ENCODE data around the gene CYGB. TPM values are rescaled to one million over a fixed set of nuclear protein-coding genes. Genes with fewer than 3 reads are reported as not detected.
A peak's percentile ranks its signal among the peaks of the same experiment; 100 is the strongest.

Gene CYGB
- total and polyA plus RNA-seq, 9 of the 15 experiments (the other 6 are each of a cell fraction or from before 2014, with no cell fraction given) = 0.08 to 0.95 (median 0.18) TPM; not detected in 5

DNA sequence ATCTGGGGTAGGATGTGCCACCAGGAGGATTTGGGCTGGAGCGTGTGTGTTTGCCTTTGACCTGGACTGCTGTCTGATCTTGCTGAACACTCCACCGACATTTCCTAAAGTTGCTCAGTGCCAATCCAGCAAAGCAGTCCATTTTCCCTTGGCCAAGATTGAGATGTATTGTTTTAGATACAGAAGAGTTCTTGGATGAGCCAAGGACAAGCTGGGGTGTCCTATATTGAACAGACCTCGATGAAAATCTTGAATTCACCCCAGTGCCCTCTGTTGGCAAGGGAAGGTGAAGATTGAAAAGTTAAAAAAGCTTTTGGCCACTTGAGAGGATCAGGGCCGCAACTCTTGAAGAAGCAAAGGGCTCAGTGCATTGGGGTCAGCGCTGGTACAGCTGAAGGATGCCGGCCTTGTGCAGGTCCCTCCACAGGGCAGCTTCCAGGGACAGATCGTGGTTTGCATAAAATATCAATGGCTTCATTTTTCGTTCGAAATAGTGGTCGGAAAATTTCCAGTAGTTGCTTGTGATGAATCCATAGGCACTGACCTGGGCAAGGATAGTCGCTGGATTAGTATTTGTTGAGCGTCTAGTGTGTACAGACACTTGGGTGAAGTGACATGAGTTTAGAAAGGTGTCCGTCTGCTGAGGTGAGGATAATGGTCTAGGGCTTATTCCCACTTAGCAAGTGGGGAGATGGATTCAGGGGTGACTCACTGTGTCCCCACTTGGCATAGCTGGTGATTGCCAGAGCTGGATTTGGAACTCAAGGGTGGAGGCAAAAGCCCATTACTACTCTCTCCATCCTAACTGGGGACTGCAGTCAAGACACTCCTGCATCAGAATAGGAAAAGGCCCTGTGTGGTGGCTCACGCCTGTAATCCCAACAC is 28.5 kb upstream of the CYGB start:
- Histone ChIP-seq H3K27ac (ENCODE audit: extremely low read depth, low read depth, low read length) (no peak overlapping the region), H2AFZ (ENCODE audit: low read depth, low read length) (no peak overlapping the region), H3K36me3 (ENCODE audit: control insufficient read depth, insufficient read depth, low read length) (peaks cover 48% of the 10 kb centered on the region), H3K9ac (ENCODE audit: insufficient read depth in 1 of 2, low read depth in 2 of 2, low read length in 2 of 2) (no peak overlapping the region; a peak in 1 of 4 replicates), H3K9me3 (replicated peaks; ENCODE audit: control insufficient read depth, insufficient read depth, low read depth, low read length) (no peaks in the 10 kb centered on the region), H3K27me3 (ENCODE audit: control insufficient read depth in 2 of 2, insufficient read depth in 2 of 2, low read length in 2 of 2) (no peaks in the 10 kb centered on the region), H3K79me2 (ENCODE audit: control insufficient read depth, insufficient read depth, low read length) (peaks cover 28% of the 10 kb centered on the region), H3K9me1 (ENCODE audit: control insufficient read depth, insufficient read depth, low read length) (no peaks in the 10 kb centered on the region), H3K4me1 (replicated peaks in 1 of 2; ENCODE audit: control insufficient read depth in 2 of 2, insufficient read depth in 2 of 2, low read length in 2 of 2) (peaks cover 32 to 43% of the 10 kb centered on the region in 2 experiments), H3K4me2 (ENCODE audit: insufficient read depth, low read length) (no peak overlapping the region), H3K4me3 (no peak overlapping the region), H4K20me1 (replicated peaks; ENCODE audit: control insufficient read depth, insufficient read depth, low read length) (peaks cover 30% of the 10 kb centered on the region)
- ChIA-PET CTCF (ENCODE audit: low intra/inter-chr PET ratio) (no interaction called here), POLR2A (interaction anchor here (0.6 to 4.1 kb wide), 16 partner anchors 8 to 176 kb away, joined by 3 to 48 read pairs (median 4); partner anchors contain the start of gene ST6GALNAC2)
- FAIRE-seq = no peak
- intact Hi-C loops (cut with micrococcal nuclease) = no loop called here
- in situ Hi-C loops (cut with MboI) = no loop called here
- WGBS (ENCODE audit: insufficient coverage, low coverage, missing lambda C conversion rate) = 82% methylated on average over 14 of the region's 14 CpGs
- DNase-seq (ENCODE audit: extremely low read depth in 1 of 4, low spot score in 3 of 4) = peak in 1 of 4 experiments; percentile 21
- BruUV-seq (replicated peaks) = no TSS peak
- peak; percentile 3; the same call in 1 of the 3 replicates for ATAC-seq
- TF ChIP-seq SUPT5H (IDR thresholded peaks at IDR 0.05) (peak; percentile 46; the same call in 1 of the 2 replicates), RBM39 (optimal IDR thresholded peaks at IDR 0.05; ENCODE audit: low read depth, low read length) (peak; percentile 17), DPF2 (IDR thresholded peaks at IDR 0.05) (no peak), FOS (IDR thresholded peaks at IDR 0.05; ENCODE audit: extremely low read depth, insufficient read length) (no peak), ZNF224 (CRISPR knock-in tag; IDR thresholded peaks at IDR 0.05) (no peak), DACH1 (IDR thresholded peaks at IDR 0.05; ENCODE audit: partially characterized antibody) (no peak), POLR2B (IDR thresholded peaks at IDR 0.05; ENCODE audit: low read depth, partially characterized antibody) (peak; percentile 30)
- TF ChIP-seq, protein P1, sequence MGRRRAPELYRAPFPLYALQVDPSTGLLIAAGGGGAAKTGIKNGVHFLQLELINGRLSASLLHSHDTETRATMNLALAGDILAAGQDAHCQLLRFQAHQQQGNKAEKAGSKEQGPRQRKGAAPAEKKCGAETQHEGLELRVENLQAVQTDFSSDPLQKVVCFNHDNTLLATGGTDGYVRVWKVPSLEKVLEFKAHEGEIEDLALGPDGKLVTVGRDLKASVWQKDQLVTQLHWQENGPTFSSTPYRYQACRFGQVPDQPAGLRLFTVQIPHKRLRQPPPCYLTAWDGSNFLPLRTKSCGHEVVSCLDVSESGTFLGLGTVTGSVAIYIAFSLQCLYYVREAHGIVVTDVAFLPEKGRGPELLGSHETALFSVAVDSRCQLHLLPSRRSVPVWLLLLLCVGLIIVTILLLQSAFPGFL (CRISPR knock-in tag; IDR thresholded peaks at IDR 0.05) = 0 out of 2 replicates have a peak, but pooled peaks have one; percentile 43
- TF ChIP-seq, protein P2, sequence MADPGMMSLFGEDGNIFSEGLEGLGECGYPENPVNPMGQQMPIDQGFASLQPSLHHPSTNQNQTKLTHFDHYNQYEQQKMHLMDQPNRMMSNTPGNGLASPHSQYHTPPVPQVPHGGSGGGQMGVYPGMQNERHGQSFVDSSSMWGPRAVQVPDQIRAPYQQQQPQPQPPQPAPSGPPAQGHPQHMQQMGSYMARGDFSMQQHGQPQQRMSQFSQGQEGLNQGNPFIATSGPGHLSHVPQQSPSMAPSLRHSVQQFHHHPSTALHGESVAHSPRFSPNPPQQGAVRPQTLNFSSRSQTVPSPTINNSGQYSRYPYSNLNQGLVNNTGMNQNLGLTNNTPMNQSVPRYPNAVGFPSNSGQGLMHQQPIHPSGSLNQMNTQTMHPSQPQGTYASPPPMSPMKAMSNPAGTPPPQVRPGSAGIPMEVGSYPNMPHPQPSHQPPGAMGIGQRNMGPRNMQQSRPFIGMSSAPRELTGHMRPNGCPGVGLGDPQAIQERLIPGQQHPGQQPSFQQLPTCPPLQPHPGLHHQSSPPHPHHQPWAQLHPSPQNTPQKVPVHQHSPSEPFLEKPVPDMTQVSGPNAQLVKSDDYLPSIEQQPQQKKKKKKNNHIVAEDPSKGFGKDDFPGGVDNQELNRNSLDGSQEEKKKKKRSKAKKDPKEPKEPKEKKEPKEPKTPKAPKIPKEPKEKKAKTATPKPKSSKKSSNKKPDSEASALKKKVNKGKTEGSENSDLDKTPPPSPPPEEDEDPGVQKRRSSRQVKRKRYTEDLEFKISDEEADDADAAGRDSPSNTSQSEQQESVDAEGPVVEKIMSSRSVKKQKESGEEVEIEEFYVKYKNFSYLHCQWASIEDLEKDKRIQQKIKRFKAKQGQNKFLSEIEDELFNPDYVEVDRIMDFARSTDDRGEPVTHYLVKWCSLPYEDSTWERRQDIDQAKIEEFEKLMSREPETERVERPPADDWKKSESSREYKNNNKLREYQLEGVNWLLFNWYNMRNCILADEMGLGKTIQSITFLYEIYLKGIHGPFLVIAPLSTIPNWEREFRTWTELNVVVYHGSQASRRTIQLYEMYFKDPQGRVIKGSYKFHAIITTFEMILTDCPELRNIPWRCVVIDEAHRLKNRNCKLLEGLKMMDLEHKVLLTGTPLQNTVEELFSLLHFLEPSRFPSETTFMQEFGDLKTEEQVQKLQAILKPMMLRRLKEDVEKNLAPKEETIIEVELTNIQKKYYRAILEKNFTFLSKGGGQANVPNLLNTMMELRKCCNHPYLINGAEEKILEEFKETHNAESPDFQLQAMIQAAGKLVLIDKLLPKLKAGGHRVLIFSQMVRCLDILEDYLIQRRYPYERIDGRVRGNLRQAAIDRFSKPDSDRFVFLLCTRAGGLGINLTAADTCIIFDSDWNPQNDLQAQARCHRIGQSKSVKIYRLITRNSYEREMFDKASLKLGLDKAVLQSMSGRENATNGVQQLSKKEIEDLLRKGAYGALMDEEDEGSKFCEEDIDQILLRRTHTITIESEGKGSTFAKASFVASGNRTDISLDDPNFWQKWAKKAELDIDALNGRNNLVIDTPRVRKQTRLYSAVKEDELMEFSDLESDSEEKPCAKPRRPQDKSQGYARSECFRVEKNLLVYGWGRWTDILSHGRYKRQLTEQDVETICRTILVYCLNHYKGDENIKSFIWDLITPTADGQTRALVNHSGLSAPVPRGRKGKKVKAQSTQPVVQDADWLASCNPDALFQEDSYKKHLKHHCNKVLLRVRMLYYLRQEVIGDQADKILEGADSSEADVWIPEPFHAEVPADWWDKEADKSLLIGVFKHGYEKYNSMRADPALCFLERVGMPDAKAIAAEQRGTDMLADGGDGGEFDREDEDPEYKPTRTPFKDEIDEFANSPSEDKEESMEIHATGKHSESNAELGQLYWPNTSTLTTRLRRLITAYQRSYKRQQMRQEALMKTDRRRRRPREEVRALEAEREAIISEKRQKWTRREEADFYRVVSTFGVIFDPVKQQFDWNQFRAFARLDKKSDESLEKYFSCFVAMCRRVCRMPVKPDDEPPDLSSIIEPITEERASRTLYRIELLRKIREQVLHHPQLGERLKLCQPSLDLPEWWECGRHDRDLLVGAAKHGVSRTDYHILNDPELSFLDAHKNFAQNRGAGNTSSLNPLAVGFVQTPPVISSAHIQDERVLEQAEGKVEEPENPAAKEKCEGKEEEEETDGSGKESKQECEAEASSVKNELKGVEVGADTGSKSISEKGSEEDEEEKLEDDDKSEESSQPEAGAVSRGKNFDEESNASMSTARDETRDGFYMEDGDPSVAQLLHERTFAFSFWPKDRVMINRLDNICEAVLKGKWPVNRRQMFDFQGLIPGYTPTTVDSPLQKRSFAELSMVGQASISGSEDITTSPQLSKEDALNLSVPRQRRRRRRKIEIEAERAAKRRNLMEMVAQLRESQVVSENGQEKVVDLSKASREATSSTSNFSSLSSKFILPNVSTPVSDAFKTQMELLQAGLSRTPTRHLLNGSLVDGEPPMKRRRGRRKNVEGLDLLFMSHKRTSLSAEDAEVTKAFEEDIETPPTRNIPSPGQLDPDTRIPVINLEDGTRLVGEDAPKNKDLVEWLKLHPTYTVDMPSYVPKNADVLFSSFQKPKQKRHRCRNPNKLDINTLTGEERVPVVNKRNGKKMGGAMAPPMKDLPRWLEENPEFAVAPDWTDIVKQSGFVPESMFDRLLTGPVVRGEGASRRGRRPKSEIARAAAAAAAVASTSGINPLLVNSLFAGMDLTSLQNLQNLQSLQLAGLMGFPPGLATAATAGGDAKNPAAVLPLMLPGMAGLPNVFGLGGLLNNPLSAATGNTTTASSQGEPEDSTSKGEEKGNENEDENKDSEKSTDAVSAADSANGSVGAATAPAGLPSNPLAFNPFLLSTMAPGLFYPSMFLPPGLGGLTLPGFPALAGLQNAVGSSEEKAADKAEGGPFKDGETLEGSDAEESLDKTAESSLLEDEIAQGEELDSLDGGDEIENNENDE (IDR thresholded peaks at IDR 0.05; ENCODE audit: low read depth, low read length) = no peak

Measured in K562 (cell line).